D341Med (cell line): ENCODE data around the gene TRDMT1.
"Not testable (repeated sequence)": the region's sequence is repeated elsewhere in the genome, so short reads cannot be mapped to it uniquely, and the experiment has no call there.

Source experiments
- DNase-seq: peaks from one replicate; pipeline ENCODE4 v3.0.0; 2012; ENCODE audit warnings: low spot score

The TRDMT1 gene

DNA sequence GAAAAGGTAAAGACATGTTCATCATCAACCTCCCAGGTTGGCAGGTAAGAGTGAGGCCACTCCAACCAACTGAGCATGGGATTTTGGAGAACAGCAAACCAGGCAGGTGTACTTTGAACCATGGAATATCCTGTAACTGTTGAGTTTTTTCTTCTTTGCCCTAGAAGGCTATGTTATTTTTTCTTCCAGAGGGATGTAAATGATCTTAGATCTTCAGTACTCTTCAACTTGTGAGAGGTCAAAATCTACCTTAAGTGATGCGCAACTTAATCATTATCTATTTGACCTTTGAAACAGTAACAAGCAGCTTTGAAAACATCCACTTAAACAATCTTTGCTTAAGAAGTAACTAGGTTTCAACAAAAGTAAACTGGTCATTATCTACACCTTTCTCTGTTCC is 71.7 kb downstream of the TRDMT1 start, which contains the start of gene CUBN:
Gene CUBN, minus strand, starts transcription at position 71 of the 400 bp plus-strand sequence. Its CDS starts 46 bp downstream, at position 25.
- no peak for DNase-seq

DNA sequence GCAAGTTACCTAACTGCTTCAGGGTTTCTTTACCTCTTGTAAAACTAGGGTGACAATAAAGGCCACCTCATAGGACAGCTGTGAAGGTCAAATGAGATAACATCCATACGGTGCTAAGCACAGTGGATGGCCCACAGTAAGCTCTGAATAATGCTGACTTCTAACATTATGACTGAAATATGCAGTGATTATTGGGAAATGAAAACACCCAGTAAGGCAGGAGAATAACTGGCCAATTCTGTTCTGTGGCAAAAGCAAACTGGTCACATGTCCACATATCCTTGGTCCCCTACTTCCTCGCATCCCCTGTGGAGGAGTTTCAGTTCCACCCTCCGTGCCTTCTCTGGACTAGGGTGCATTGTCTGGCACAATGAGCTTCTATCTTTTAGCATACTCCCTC is 73.2 kb downstream of the TRDMT1 start:
- no peak for DNase-seq

DNA sequence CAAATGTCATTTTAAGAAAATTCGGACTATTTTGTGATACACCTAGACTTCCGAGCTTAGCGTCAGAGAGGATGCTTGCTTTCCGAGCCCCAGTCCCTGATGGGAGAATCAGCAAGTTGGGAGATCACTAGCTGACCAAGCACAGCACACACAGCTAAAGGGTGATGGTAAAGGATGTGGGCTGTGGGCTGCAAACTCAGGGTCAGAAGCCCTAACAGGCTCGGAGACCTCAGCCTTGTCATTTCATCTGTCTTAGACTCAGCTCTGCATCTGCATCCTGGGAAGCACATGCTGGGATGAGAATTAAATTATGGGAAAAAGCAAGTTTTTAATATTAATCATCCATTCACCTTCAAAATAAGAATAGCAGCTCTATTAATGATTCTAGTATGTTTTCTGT is 75.1 kb downstream of the TRDMT1 start:
- no peak for DNase-seq

- DNase-seq: no peak
These were observed 76.1 kb downstream of the TRDMT1 start for GRCh38 chr10:17125206-17125893.

DNA sequence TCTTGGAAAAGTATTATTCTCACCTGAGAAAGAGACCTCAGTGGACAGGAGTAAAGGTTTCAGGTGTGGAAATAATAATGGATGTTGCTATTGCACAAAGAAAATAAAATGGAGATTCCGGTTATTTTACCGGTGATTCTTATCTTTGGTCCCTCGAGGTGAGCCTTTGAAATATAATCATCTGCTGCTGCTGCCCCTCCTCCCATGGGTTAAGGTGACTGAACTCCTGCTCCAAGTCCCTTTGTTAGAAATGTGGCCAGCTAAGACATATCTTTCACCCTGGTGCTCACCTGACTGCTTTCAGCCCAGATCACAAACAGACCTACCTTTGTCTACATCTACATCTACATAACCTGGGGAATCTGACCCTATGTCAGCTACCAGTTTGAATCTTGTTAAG is 77.5 kb downstream of the TRDMT1 start:
- no peak for DNase-seq

- DNase-seq: no peak
These were observed 78.5 kb downstream of the TRDMT1 start for GRCh38 chr10:17122726-17123661.

DNA sequence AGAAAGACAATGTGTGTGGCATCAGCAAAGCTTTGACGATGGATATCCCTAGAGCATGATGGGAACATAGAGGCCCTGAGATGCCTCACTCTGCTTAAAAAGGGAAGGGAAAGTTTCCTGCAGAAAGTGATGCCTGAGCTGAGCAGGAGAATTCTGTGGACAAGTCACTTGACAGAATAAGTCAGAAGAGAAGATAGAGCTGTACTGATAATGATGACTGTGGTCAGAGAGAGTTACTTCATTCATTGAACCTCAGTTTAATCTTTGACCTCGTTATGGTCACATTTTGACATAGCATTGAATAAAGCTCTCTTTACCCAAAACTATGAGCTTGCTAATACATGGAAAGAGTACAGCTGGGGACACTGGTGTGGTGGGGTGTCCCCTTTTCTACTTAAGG is 79.4 kb downstream of the TRDMT1 start:
- no peak for DNase-seq

- no peak for DNase-seq
These were observed 80.8 kb downstream of the TRDMT1 start for GRCh38 chr10:17120694-17121093.

GRCh38 chr10:17119845-17120244 is 81.6 kb downstream of the TRDMT1 start:
- DNase-seq: no peak

DNA sequence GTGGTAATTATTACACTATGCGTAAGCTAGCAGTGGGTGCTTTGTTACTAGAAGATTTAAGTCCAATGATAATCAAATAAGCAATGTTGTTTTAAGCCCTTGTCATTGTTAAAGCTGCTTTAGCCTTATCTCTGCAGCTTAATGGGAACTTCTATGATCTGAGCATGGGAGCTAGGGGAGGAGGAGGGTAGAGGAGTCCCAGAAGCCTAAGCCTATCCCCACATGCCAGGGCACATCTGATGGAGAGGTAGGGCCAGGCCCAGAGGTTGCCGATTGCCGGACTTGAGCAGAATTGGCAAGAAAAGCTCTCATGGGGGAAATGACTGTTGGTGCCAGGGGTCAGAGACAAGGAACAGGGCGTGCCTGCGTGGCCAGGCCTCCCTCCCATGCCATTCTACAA is 85.3 kb downstream of the TRDMT1 start:
- no peak for DNase-seq

DNA sequence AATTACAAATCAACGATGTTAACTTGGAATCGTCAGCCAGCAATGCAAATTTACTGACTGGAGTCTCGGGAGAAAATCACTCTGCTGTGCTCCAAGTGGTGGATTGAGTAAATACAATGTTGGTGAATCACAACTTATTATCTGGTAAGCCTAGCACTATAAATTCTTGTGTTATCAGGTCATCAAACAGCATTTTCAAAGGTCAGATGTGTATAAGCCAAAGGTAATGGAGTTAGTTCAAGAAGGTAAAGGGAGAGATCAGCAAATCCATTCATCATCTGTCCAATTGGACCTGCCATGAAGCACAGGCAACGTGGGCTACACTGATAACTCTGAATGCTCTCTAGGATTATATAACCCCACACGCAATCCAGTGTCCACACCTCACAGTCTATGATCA is 85.8 kb downstream of the TRDMT1 start:
- DNase-seq: no peak

- DNase-seq: not testable (repeated sequence)
These were observed 86.5 kb downstream of the TRDMT1 start for GRCh38 chr10:17114878-17115444.

DNA sequence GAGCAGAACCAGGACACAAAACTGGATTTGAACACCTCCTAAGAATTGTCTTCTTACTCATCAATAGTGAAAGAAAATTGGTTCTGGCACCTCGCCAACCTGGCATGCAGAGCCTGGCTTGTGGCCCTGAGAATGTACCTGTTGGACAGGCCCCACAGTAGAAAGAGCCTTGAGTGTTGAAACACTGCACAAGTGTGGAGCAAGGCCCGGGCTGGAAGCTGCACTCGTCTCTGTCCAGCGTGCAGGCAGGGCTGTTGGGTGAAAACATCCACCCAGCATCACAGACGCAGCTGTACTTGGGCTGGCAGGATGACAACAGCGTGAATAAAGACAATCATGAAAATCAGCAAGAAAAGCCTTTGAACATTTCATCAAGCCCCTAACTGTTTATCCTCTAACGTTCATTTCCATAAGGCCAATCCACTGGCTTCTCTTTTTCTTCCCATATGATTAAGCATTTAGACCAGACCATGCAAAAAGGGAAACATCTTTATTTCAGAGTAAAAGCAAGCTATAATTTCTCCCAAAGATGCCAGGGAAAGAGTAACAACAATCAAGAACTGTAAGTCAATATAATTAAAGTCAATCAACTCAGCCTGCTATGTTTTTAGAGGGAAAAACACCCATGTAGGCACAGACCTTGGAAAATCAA is 87.5 kb downstream of the TRDMT1 start:
- DNase-seq: no peak

- no peak for DNase-seq
These were observed 88.1 kb downstream of the TRDMT1 start for GRCh38 chr10:17113346-17113745.

DNA sequence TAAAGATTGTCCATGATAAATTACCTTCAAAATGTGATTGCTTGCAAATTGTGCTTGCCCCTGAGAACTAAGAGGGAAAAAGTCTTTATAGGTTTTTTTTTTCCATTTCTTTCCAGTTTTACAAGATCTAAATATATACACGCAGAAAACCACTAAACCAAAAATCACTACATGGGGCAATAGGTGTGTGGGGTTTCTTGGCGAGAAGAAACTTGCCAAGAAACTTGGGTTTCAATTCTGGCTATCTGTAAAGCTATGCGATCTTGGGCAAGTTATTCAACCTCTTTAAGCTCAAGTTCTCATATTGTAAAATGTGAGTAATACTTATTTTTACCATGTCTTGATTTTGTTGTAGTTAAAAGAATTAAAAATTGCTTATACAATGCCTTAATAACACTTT is 88.9 kb downstream of the TRDMT1 start:
- DNase-seq: no peak

DNA sequence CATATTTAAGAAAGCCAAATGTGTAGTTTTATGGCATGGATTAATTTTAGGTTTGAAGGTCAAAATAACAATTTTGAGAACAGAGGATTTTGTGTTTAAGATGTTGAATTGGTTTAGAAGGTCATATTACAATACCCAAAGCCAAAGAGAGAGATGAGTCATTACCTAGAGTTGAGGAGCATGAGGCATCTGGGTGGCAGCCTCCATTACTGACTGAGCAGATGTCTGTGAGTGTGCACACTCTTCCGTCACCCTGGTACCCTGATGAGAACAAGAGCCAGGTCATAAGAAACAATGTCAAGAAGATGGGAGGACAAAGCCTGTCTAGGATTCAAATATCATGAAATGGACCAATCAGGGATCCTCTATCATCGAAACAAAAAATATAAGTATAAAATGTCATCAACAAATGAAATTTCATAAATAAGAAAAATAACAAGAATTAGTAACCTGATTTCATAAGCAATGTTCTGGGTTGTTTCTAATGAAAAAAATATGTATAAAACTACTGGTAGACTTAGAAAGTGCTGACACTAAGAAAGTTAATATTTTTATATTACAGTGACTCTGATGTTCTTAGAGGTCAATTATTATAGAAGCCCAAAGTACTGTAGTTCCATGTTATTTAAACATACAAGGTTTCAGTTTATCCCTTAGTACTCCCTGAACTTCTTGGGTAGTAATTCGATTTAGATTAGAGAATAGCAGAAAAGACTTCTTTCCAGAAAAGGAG is 91.8 kb downstream of the TRDMT1 start:
- DNase-seq: no peak

DNA sequence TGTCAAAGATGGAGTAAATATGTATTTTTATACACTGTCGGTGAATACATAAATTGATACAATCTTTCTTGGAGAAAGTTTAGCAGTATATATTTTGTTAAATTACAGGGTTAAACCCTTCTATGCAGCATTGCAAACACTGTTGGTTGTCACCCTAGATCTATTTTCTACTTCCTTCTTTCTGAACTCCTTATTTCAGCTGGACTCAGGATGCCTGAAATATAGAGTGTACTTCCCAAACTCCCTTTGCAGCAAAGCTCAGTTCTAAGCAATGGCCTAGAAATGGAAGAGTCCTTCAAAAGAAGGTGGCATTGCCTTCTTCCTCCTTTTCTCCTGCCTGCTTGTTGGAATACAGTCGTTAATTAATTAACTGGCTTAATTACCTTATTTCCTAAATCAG is 92.4 kb downstream of the TRDMT1 start:
- no peak for DNase-seq

- DNase-seq: no peak
These were observed 94.5 kb downstream of the TRDMT1 start for GRCh38 chr10:17106991-17107390.

- DNase-seq: no peak
These were observed 99.6 kb downstream of the TRDMT1 start for GRCh38 chr10:17101910-17102266.

- DNase-seq: no peak
These were observed 100.1 kb downstream of the TRDMT1 start for GRCh38 chr10:17101257-17101909.

DNA sequence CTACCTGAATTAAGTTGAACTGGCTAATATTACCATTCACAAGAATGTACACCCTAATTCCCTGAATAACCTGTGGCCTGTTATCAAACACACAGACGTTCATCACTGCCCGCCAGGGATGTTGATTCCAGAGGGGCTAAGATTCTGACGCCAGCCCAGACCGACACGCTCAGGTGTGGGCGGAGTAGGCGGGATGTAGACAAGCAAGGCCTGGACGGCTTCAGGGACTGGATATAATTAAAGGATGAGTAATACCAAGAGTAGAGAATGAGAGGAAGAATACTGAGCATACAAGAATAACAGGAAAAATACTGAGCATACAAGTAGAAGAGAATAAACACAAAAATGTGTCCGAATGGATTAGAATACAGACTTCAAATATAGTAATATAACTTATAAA is 100.9 kb downstream of the TRDMT1 start:
- no peak for DNase-seq
